Posterior cingulate gyrus (tissue), 11 donors: Measurements from ENCODE around the gene SELENOP.

Experiments
- DNase-seq, 10 donors: peaks; one replicate each; pipeline versions ENCODE4 v3.0.0 to v3.0.0-alpha.2; 2020 to 2021; ENCODE audit warnings: mixed read lengths in 3 of 10
- intact Hi-C: fragments of 100-400 bp; cut with DNase I; formaldehyde crosslinking; loops from one replicate; pipeline ENCODE4 v1.15.1; 2023

SELENOP gene

GRCh38 chr5:42750507-42750906 is 61.2 kb downstream of the SELENOP start:
- no peak for DNase-seq
- intact Hi-C loops, result no loop called here
